ENCODE data around the gene AUP1. TPM values are rescaled to one million over a fixed set of nuclear protein-coding genes. Genes with fewer than 3 reads are reported as not detected.
A peak's percentile ranks its signal among the peaks of the same experiment; 100 is the strongest.

AUP1 gene
- total and polyA plus RNA-seq, 9 of the 15 experiments (the other 6 are each of a cell fraction or from before 2014, with no cell fraction given), result 70.7 to 245 (median 165) TPM

- no peak for FAIRE-seq
- intact Hi-C loops (cut with micrococcal nuclease), result loop anchor here (5.0 kb wide), 1 partner anchor 68 kb away; no protein-coding TSS in a partner anchor
- H3K27ac ChIP-seq (ENCODE audit: extremely low read depth, low read depth, low read length), result peak overlapping the region; percentile 79
- in situ Hi-C loops (cut with MboI), result no loop called here
- H3K4me3 ChIP-seq, result peak overlapping the region; percentile 40; the same call in 1 of the 2 replicates
- no peak overlapping the region for H2AFZ ChIP-seq (ENCODE audit: low read depth, low read length)
- no peaks in the 10 kb centered on the region for H3K9me1 ChIP-seq (ENCODE audit: control insufficient read depth, insufficient read depth, low read length)
- H3K4me2 ChIP-seq (ENCODE audit: insufficient read depth, low read length), result peak overlapping the region; percentile 95
- peak in 1 of 4 experiments; percentile 34 for DNase-seq (ENCODE audit: extremely low read depth in 1 of 4, low spot score in 3 of 4)
- ChIA-PET POLR2A (interaction anchor here (0.6 to 1.6 kb wide), 8 partner anchors 9 to 105 kb away, joined by 3 to 6 read pairs (median 4); no protein-coding TSS in a partner anchor), CTCF (ENCODE audit: low intra/inter-chr PET ratio) (no interaction called here)
- H3K36me3 ChIP-seq (ENCODE audit: control insufficient read depth, insufficient read depth, low read length), result peaks cover 13% of the 10 kb centered on the region; the same call in 2 of the 3 replicates
- no peaks in the 10 kb centered on the region for H3K27me3 ChIP-seq (ENCODE audit: control insufficient read depth in 2 of 2, insufficient read depth in 2 of 2, low read length in 2 of 2)
- TSS peak; percentile 52 for BruUV-seq (replicated peaks)
- H4K20me1 ChIP-seq (replicated peaks; ENCODE audit: control insufficient read depth, insufficient read depth, low read length), result no peaks in the 10 kb centered on the region
- H3K4me1 ChIP-seq (replicated peaks in 1 of 2; ENCODE audit: control insufficient read depth in 2 of 2, insufficient read depth in 2 of 2, low read length in 2 of 2), result peaks cover 42 to 61% of the 10 kb centered on the region in 2 experiments; a peak in 4 of 5 replicates
- peak; percentile 21 for TF ChIP-seq TBP (optimal IDR thresholded peaks at IDR 0.05; ENCODE audit: low read depth, low read length)
- TF ChIP-seq CTCF (IDR thresholded peaks at IDR 0.05 in 2 of 3, conservative IDR thresholded peaks at IDR 0.05 in 1 of 3; ENCODE audit: insufficient read depth in 2 of 3, low read depth in 1 of 3, low read length in 3 of 3), result no peak
- 38% methylated on average over 3 of the region's 3 CpGs for WGBS (ENCODE audit: insufficient coverage, low coverage, missing lambda C conversion rate)
- H3K9ac ChIP-seq (ENCODE audit: insufficient read depth in 1 of 2, low read depth in 2 of 2, low read length in 2 of 2), result peak overlapping the region; percentile 38 to 87; a peak in 3 of 4 replicates
- no peak for ATAC-seq
- no peaks in the 10 kb centered on the region for H3K9me3 ChIP-seq (replicated peaks; ENCODE audit: control insufficient read depth, insufficient read depth, low read depth, low read length)
- peaks cover 46% of the 10 kb centered on the region for H3K79me2 ChIP-seq (ENCODE audit: control insufficient read depth, insufficient read depth, low read length)
These were observed 24.9 kb downstream of the AUP1 start for GRCh38 chr2:74504591-74504990.

Data from K562 (cell line).